NCI-H82 (cell line): Measurements from ENCODE around the gene BICRAL.
"Not testable (repeated sequence)": the region's sequence is repeated elsewhere in the genome, so short reads cannot be mapped to it uniquely, and the experiment has no call there.

Source experiments
- DNase-seq: peaks from one replicate; lab custom pipeline; 2025; lab: John Stamatoyannopoulos, UW

The BICRAL gene

DNA sequence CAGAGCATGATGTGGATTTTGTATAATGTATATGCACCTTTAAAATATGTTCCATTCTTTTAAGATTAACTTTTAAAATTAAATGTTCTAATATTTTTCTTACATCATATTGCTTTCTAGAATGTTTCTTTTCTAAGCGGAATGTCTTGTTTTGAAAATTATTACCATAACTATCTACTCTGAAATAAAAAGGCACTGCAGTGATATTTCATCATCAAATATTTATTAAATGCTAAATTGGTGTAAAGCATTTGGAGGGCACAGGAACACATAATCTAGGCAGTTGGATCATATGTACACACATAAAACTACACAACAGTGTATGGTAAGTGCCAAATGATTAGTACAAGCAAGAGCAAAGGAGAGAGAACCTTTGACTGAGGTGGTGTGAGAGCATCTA is 13.8 kb downstream of the BICRAL start:
- DNase-seq: no peak

DNA sequence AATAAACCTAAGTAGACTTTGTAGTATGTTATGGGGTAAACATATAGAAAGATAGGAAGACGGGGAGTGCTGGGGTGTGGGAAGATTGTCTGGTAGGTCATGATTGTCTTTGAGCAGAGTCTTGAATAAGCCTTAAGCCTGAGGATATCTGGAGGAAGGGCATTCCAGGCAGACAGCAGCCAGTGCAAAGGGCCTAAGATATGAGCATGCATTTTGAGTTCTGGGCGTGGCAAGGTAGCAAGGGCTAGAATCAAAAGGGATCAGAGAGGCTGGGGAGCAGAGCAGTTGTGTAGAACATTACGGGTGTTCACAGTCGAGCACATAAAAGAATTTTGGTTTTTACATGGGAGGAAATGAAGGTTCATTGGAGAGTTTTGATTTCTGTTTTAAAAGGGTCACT is 14.3 kb downstream of the BICRAL start:
- DNase-seq: no peak

DNA sequence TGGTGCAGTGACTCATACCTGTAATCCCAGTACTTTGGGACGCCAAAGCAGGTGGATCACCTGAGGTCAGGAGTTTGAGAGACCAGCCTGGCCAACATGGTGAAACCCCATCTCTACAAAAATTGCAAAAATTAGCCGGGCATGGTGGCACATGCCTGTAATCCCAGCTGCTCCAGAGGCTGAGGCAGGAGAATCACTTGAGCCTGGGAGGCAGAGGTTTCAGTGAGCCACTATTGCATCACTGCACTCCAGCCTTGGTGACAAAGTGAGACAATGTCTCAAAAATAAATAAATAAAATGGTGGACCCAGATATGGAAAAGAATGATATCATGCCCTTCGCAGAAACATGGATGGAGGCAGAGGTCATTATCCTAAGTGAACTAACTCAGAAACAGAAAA is 15.8 kb downstream of the BICRAL start:
- not testable (repeated sequence) for DNase-seq

DNA sequence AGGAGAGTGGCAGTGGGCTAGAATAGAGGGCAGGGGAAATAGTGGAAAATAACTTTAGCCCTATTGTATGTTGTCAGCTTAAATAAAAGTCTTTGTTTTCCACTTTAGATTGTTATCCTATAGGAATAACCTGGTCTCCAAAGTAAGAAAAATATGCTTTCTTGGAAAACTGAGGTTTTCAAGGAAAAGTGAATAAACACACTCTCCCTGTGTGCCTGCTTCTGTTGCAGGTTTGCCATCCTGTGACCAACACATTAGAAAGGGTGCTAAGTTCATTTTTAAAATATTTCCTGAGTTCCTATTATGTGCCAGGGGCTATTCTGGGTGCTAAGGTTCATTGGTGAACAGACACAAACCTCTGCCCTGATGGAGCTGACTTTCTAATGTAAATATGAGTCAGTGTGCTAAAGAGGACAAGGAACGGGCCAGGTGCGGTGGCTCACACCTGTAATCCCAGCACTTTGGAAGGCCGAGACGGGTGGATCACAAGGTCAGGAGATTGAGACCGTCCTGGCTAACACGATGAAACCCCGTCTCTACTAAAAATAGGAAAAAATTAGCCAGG is 23.5 kb downstream of the BICRAL start:
- DNase-seq: no peak

DNA sequence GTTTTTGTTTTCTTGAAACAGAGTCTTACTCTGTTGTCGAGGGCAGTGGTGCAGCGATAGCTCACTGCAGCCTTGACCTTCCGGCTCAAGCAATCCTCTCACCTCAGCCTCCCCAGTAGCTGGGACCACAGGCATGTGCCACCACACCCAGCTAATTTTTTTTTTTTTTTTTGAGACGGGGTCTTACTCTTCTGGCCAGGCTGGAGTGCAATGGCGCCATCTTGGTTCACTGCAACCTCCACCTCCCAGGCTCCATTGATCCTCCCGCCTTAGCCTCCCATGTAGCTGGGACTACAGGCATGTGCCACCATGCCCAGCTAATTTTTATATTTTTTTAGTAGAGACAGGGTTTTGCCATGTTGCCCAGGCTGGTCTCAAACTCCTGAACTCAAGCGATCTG is 24.5 kb downstream of the BICRAL start:
- DNase-seq: not testable (repeated sequence)

DNA sequence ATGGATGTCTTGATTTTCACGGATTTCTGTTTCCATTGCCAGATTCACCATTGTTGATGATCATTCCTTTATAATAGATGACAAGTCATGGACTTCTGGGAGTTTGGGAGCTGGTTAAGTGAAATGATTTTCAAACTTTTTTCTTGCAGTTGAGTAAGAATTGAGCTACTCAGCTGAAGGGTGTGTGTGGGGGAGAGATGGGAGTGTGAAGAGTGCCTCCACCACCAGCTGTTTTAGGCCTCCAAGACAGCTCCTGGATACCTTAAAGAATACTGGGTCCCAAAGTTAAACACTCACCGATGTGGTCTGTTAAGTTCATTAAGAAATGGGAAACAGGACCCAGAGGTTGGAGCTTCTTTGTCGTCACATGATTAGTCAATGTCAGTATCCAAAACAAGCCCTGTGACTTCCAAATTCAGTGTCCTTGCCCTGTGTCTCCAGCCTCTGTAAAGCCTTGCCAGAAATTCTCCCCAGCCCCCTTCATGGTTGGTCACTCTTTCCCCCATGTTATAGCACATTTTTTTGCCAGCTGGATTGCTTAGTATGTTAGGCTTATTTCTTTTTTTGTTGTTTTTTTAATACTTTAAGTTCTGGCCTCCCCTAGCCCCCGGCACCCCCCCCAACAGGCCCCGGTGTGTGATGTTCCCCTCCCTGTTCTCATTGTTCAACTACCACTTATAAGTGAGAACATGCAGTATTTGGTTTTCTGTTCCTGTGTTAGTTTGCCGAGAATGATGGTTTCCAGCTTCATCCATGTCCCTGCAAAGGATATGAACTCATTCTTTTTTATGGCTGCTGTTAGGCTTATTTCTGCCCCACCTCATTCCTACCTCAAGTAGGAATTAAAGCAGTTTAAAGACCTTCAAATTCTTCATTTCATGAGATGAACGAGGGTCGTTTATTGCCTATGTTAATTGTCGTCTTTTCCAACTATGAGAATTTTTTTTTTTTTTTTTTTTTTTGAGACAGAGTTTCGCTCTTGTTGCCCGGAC is 26.9 kb downstream of the BICRAL start:
- no peak for DNase-seq

DNA sequence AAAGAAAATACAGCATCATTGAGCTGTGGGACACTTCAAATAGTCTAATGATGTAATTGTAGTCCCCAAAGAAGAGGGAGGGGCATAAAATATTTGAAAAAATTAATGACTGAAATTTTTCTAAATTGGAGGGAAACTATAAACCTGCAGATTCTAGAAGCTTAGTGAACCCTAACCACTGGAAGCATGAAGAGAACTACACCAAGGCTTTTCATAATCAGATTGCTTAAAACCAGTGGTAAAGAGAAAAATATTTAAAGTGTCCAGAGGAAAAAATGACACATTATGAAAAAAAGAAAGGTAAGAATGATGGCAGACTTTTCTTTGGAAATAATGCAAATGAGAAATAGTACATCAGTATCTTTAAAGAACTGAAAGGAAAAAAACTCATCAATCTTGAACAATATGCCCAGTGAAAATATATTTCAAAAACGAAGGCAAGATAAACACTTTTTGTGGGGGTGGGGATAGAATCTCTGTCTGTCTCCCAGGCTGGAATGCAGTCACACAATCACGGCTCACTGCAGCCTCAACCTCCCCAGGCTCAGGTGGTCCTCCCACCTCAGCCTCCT is 31.3 kb downstream of the BICRAL start:
- no peak for DNase-seq

DNA sequence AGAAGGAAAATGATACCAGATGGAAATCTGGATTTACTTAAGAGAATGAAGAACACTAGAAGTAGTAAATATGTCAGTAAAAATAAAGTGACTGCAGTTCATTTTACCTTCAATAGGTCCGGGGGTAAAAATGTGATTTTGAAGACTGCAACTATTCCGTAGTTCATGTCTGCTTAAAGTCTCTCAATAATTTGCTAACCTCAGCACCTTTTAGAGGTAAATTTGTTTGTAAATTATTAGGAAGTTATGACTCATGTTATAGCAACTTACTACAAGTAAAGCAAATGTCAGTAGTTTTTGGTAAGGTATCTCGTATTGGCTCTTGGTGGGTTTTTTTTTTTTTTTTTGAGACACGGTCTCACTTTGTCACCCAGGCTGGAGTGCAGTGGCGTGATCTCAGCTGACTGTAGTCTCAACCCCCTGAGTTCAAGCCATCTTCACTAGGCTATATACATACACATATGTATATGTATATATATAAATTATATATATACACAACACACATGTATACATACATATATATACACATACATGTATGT is 32.1 kb downstream of the BICRAL start:
- no peak for DNase-seq

DNA sequence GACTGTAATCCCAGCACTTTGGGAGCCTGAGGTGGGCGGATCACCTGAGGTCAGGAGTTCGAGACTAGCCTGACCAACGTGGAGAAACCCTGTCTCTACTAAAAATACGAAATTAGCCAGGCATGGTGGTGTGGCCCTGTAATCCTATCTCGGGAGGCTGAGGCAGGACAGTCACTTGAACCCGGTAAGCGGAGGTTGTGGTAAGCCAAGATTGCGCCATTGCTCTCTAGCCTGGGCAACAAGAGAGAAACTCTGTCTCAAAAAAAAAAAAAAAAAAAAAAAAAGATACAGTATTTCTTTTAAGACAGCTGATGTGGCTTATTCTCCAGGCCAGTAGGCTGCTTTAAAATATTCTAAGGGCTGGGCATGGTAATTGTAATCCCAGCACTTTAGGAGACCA is 33.9 kb downstream of the BICRAL start:
- DNase-seq: not testable (repeated sequence)

DNA sequence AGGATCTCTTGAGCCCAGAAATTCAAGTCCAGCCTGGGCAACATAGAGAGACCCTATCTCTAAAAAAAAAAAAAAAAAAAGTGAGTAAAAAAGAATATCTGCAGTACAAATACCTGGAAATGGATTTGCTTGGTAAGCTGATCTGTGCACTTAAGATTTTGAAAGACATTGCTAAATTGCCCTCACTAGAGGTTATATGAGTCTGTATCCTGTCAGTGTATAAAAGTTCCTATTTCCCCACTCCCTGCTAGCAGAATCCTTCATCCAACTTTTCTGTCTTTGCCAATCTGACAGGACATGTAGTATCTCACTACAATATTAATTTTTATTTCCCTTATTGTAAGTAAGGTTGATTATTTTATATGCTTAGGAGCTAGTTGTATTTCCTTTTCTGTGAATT is 36.1 kb downstream of the BICRAL start:
- DNase-seq: no peak

DNA sequence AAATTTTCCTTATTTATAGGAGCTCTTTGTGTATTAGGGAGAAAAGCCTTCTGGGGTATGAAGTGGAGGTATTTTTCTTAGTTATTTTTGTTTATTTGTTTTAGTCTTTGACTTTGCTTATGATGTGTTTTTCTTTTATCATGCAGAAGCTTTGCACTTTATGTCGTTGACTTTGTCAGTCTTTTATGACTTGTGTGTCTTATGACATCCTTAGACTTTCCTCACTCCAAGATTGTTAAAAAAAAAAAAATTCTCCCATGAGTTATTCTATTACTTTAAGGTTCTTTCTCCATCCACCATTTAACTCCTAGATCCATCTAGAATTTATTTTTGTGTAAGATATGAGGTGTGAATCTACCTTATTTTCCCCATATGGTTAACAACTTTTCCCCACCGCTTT is 36.6 kb downstream of the BICRAL start:
- DNase-seq: no peak

DNA sequence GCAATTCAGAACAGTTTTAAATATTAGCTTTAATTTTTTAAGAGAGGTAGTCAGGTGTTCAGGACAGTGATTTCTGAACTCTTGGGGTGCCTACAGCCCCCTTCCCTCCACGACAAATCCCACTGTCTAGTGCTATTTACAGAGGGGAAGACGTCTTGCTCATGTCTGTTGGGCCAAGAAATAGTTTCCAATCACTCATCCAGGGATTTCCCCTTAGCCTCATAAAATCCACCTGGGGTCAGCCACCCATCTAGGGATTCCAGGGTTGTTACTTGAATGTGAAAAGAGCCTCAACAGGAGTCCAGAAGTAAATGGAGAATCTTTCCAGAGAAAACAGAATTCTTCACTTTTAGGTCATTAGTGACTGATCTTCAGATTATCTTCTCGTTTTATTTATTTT is 37.0 kb downstream of the BICRAL start:
- DNase-seq: no peak

DNA sequence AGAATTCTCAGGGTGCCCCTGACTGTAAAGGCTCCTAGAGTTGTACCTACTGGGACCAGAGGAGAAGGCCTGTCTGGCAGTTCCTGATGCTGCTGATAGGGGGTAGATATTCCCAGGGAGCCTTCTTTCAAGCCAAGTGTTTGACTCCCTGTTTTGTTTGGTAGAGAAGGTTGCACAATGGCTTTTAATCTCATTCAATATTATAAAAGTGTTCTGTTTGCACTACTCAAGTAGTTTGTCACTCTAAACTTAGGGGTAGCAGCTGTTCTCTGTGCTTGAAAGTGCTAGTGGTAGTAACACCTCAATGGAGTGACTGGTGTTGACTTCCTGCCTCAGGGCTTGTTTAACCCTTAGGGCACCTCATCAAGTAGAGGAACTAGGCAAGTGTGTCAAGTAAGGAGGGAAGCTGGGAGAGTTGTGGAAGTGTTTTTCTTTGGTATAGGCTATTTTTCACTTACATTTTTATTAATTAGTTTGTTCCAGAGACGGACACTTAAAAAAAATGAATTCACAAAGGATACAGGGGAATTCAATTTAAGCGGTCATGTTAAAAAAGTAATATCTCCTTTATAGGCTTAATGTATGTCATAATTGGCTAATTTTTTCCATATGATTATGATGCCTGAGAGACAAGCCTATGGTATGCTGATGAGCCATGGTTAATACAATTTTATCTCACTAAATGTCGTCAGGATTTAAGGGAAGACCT is 38.1 kb downstream of the BICRAL start:
- peak; percentile 32 for DNase-seq

DNA sequence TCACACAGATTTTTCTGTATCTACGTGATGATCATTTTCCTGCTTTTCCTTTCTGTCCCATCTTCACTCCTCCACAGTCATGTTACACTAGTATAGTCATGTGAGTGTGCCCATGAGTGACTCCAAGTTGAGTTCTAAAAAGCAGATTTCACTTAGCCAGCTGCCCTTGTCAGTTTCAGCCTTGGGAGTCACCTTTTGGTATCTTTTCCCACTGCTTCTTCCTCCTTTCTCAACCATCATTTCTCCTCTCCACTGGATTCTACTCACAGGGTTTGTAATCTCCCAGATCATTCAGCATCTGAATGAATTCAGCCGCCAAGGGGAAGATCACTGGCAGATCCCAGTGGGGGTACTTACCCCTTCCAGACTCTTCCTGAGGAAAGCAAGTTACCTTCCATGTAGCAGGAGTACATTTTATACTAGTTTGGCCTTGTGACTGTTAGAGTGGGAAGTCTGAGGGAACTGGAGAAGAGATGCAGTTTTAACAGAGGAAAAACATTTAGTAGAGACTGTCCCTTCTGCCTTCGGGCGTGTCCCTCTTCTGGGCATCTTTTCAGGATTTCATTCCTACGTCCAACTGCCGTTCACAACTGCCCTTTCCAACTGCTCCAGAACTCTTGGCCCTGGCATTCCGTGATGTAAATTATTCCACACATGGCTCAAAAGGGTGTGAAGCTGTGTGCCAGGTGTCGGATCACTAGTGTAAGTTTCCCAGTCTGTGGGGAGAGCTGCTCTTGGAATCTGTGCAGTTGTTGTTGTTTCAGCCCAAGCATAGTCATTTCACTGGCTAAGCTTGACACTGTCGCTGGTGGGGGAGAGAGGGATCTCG is 38.9 kb downstream of the BICRAL start:
- DNase-seq: no peak

DNA sequence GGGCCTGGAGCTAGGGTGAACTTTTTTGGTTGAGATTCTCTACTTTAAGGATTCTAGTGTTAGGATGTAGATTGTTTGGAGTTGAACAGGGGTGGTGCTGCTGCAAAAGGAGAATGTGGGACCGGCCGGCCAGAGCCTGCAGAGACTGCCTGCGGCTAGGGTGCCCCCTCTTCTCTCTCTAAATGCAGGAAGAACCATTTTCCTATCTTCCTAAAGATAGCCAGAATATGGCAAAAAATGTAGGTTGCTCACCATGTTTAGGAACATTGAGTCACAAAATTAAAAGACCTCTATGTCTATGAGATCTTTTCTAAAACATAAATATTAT is 39.5 kb downstream of the BICRAL start:
- no peak for DNase-seq

DNA sequence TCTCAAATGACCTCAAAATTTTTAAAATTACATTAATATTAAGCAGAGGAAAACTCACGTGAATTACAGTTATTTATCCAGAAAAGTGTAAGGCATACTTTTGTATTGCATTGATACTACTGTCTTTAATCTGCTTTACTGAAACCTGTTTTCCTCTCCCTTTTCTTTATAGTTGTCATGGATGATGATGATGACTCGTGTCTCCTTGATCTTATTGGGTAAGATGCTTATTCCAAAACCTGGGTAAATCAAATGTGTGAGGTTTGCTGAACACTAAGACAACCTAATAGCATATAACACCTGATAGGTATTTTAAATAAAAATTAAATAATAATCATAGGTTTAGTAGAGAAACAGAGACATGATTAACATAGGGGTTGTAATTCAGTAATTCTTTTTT is 40.0 kb downstream of the BICRAL start:
- no peak for DNase-seq

DNA sequence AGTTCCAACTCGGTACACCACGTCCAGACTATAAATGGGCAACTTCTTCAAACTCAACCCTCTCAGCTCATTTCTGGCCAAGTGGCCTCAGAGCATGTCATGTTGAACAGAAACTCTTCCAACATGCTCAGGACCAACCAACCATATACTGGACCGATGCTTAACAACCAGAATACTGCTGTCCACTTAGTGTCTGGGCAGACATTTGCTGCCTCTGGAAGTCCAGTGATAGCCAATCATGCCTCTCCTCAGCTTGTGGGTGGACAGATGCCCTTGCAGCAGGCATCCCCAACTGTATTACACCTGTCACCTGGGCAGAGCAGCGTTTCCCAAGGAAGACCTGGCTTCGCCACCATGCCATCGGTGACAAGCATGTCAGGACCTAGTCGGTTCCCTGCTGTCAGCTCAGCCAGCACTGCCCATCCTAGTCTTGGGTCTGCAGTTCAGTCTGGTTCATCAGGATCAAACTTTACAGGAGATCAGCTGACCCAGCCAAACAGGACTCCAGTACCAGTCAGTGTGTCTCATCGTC is 47.8 kb downstream of the BICRAL start:
- no peak for DNase-seq

DNA sequence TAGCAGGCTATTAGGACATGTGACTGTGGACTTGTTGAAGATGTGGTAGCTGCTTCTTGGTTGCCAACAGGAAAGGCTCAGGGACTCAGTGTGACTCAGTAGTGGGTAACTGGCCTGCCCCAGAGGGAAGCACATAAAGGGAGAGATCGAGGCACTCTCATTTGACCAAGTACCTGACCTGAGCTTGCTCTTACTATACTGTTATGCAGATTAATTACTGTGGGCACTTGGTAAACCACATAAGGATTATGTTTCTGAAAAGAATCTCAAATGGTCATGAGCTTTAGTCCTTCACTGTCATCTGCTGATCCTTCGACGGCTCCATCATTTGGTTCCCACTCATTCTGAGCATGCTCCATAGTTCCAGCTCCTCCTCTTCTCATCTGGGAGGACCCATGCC is 49.4 kb downstream of the BICRAL start:
- no peak for DNase-seq

DNA sequence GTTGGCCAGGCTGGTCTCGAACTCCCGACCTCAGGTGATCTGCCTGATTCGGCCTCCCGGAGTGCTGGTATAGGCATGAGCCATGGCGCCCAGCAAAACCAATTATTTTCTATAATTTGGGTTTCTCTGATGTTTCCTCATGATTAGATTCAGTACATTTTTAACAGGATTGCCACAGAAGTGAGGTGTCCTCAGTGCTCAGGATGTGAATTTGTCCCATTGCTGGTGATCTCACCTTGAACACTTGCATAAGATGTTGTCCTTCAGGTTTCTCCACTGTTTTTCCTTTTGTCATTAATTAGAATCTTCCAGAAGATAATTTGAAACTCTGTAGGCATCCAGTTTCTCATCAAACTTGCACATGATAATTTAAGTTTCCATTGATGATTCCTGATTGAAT is 52.2 kb downstream of the BICRAL start:
- no peak for DNase-seq

DNA sequence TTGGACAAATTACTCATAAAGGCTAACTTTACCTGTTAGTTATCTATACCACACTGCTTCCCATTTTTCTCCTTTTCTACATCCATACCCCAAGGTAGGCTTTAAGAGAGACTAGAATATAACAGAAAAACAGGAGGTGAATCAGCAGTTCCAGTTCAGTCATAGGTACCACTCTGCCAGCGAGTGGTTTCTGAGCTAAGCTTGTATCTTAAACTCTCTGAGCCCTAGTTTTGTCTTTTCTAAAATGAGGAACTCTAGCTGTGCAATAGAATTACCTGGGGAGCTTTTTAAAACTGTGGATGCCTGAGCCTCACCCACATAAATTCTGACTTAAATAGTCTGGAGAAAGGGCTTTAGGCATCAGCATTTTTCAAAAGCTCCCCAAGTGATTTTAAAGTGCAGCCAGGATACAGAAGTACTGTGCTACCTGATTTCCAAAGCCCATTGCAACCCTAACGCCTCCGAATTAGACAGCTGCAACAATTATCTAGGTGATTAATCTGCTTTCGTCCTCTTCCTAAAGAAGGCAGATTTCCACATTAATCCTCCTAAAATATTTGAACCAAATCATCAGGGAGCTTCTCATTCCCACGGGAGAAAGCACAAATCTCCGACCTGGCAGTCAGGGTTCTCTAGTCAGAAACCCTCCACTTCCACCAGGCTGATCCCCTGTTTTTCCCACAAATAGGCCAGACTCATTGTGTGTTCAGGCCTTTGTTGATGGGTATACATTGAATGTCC is 60.2 kb downstream of the BICRAL start:
- peak; percentile 89 for DNase-seq

DNA sequence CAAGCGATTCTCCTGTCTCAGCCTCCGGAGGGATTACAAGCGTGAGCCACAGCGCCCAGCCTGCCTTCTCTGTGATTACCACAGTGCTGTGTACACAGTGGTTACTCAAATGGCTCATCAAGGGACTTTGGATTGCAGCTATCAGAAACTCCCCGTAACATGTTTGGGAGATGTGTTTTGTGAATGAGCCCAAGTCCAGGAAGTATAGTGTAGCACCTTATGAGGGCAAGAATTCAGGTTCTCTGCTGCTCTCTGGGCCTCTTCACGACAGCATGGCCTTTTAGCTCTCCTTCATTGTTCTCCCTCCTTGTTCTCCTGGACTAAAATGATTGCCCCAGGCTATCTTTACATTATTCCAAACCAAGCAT is 63.5 kb downstream of the BICRAL start:
- peak; percentile 23 for DNase-seq
